Activated T-helper 17 cell treated with anti-CD3 and anti-CD28 coated beads, Interleukin-2, amount 50 U/mL, for 72 hours (primary cell): ENCODE data around the gene C4orf54. TPM values are rescaled to one million over a fixed set of nuclear protein-coding genes. Genes with fewer than 3 reads are reported as not detected.
A peak's percentile ranks its signal among the peaks of the same experiment; 100 is the strongest.

ENCODE experiments used
- ATAC-seq: fragments of 150-1000 bp; cut with Tn5 transposase; replicated peaks from 2 replicates; pipeline ENCODE4 v1.10.0; 2021; ENCODE audit warnings: mild to moderate bottlenecking, moderate library complexity
- H3K27ac Mint-ChIP-seq: one replicate; pipeline ENCODE4 v1.8.0; 2022; ENCODE audit warnings: mixed read lengths
- H3K27me3 Mint-ChIP-seq: one replicate; pipeline ENCODE4 v1.8.0; 2022; ENCODE audit warnings: mixed read lengths
- H3K36me3 Mint-ChIP-seq: one replicate; pipeline ENCODE4 v1.8.0; 2022; ENCODE audit warnings: low read depth, mild to moderate bottlenecking, mixed read lengths
- H3K4me1 Mint-ChIP-seq: one replicate; pipeline ENCODE4 v1.8.0; 2022; ENCODE audit warnings: mixed read lengths
- H3K4me3 Mint-ChIP-seq: one replicate; pipeline ENCODE4 v1.8.0; 2022; ENCODE audit warnings: mild to moderate bottlenecking, mixed read lengths
- H3K9me3 Mint-ChIP-seq: one replicate; pipeline ENCODE4 v1.8.0; 2022; ENCODE audit warnings: mixed read lengths
- total RNA-seq, 2 donors: library from RNA; stranded (reverse); gene quantifications; one replicate each; pipeline ENCODE4 v1.2.3, GENCODE V29; 2022

Gene C4orf54
- total RNA-seq, 2 donors from 2014 or later: not detected

DNA sequence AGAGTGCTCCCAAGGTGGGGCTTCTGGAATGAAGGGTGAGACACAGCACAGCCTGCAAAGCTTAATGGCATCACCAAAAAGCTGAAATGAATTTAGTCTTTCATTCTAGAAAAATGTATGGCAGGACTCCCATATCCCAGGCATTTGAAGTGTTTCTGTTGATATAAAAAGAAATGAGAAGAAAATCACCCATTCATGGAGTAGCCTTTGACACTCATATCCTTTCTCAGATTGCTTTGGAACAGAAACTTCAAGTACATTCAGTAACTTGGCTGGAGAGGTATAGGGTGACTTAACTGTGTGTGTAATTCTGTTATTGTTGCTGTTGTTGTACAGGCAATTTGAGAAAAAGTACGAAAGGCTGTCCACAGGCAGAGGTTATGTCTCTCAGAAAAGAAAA is 35.3 kb downstream of the C4orf54 start:
- Mint-ChIP-seq H3K27me3 (peaks cover 10% of the 10 kb centered on the region), H3K27ac (no peak overlapping the region), H3K36me3 (no peaks in the 10 kb centered on the region), H3K9me3 (no peaks in the 10 kb centered on the region), H3K4me1 (no peaks in the 10 kb centered on the region), H3K4me3 (no peak overlapping the region)
- no peak for ATAC-seq

DNA sequence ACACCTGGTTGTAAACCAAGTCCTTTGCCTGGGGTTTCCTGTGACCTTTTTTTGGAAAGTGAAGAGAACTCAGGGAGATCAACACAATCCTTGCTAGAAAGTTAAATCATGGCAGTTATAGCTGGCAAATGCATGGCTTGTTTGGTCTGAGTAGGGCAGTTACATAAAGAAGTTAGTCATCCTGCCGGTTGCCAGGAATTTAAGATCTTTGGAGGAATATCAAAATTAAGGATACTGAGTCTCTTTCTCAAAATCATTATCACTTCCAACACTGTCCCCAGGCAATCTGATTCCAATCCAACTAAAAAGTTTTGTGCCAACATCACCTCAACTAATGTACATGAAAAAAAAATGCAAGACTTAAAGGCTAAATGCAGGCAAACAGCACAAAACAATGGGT is 40.3 kb downstream of the C4orf54 start:
- Mint-ChIP-seq H3K27ac (no peak overlapping the region), H3K4me1 (no peaks in the 10 kb centered on the region), H3K36me3 (no peaks in the 10 kb centered on the region), H3K9me3 (no peaks in the 10 kb centered on the region), H3K4me3 (no peak overlapping the region), H3K27me3 (peaks cover 6% of the 10 kb centered on the region)
- no peak for ATAC-seq

DNA sequence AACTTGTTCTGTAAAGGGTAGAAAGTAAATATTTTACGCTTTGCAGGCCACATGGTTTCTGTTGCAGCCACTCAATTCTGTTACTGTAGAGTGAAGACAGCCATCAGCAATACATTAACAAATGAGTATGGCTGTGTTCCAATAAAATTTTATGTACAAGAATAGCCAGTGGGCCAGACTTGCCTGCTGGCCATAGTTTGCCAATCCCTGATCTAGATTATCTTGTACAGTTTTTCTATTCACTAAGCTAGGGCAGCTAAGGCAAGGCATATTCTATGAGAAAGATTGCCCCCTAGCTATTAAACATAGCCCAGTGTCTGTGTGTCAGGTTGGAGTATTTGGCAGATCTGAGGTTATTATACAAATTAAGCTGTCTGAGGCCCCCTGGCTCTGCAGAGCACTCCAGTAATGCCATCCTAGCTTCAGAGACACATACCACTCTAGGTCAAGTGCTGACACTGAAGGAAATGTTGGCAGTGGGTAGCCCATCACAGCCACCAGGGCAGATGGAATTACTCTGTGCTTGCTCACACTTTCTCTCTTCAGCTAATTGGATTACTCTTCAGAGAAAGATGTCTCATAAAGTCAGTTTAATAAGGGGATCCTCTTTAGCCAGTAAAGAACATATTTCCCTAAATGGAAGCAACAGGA is 42.3 kb downstream of the C4orf54 start:
- Mint-ChIP-seq H3K4me3 (no peak overlapping the region), H3K27me3 (peaks cover 13% of the 10 kb centered on the region), H3K9me3 (no peaks in the 10 kb centered on the region), H3K36me3 (no peaks in the 10 kb centered on the region), H3K27ac (no peak overlapping the region), H3K4me1 (no peaks in the 10 kb centered on the region)
- no peak for ATAC-seq

DNA sequence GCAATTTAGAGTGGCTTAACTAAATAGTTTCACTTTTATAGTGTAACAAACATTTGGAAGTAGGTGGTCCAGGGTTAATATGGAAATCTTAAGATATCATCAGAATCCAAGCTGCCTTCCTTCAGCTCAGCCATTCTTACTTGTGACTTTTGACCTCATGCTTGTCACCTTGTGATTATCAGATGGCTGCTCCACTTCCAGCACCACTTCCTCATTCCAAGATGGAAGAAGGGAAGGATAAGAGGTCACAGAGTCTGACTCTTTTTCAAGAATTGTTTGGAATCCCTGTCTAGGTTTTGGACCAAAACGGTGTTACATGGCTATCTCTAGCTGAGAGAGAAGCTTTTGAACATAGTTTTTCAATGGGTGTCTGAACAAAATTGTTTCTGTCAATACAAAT is 43.1 kb downstream of the C4orf54 start:
- H3K4me1 Mint-ChIP-seq: no peaks in the 10 kb centered on the region
- H3K36me3 Mint-ChIP-seq: no peaks in the 10 kb centered on the region
- H3K9me3 Mint-ChIP-seq: no peaks in the 10 kb centered on the region
- peaks cover 21% of the 10 kb centered on the region for H3K27me3 Mint-ChIP-seq
- no peak overlapping the region for H3K27ac Mint-ChIP-seq
- no peak for ATAC-seq
- H3K4me3 Mint-ChIP-seq: no peak overlapping the region

DNA sequence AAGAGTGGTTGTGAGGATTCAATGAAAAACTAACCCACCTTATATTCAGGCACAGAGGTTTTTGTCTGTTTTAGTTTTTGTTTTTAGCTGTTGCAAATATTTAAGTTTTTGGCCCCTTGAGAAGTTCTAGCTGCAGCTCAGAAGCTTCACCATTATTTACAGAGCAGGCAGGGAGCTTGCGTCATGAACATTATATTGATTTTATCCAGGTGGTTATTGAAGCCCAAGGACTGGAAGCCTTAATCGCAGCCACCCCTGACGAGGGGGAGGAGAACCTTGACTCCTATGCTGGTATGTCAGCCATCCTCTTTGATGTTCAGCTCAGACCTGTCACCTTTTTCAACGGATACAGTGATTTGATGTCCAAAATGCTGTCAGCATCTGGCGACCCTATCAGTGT is 44.9 kb downstream of the C4orf54 start:
- no peak overlapping the region for H3K4me3 Mint-ChIP-seq
- H3K36me3 Mint-ChIP-seq: no peaks in the 10 kb centered on the region

DNA sequence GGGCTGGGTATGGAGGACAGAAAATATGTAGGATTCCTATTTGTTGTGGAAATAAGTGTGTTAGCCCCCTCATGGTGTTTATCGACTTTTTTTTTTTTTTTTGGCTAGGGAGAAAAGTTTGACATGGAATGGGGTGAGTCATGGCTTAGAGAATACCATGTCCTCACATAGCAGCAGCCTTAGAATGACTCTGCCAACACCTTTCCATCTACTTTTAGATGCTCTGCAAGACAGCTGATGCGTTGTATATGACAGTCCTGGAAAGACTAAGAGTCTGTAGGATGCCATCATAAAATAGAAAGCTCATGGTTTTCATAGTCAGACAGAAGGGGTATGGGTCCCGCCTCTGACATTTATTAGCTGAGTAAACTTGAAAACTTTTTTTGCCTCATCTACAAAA is 45.3 kb downstream of the C4orf54 start:
- Mint-ChIP-seq H3K36me3 (no peaks in the 10 kb centered on the region), H3K9me3 (no peaks in the 10 kb centered on the region), H3K27me3 (peaks cover 30% of the 10 kb centered on the region), H3K4me3 (no peak overlapping the region), H3K27ac (no peak overlapping the region), H3K4me1 (no peaks in the 10 kb centered on the region)
- peak; percentile 18 for ATAC-seq

More for the DNA sequence above, 44.9 kb downstream of the C4orf54 start:
- ATAC-seq: no peak
- H3K27me3 Mint-ChIP-seq: peaks cover 26% of the 10 kb centered on the region
- H3K4me1 Mint-ChIP-seq: no peaks in the 10 kb centered on the region
- H3K27ac Mint-ChIP-seq: no peak overlapping the region
- no peaks in the 10 kb centered on the region for H3K9me3 Mint-ChIP-seq

DNA sequence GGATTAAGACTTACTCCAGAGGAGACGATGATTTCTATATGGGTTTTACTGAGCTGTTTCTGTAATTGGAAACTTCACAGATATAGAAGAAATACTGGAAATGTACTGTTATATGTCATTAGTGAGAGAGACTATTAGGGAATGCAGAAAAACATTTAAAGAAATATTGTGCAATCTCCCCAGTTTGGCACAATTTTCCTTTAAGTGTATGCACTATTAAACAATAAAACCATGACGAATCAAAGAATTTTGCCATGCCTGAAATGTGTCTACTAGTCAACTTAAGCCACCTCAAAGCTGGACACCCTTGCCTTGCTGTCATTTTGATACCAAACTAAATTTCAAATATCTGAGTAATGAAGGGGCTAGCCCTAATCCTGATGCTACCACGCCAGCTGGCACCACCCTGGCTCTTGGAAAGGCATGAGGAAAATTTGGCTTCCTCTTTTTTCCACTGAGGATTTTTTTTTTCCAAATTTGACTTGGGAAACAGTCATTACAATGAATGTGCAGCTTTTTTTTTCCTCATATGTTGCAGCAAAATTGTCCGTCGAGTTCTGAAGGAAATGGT is 46.9 kb downstream of the C4orf54 start:
- Mint-ChIP-seq H3K27me3 (peaks cover 31% of the 10 kb centered on the region), H3K4me1 (no peaks in the 10 kb centered on the region), H3K36me3 (no peaks in the 10 kb centered on the region), H3K4me3 (no peak overlapping the region), H3K27ac (no peak overlapping the region), H3K9me3 (no peaks in the 10 kb centered on the region)
- no peak for ATAC-seq

DNA sequence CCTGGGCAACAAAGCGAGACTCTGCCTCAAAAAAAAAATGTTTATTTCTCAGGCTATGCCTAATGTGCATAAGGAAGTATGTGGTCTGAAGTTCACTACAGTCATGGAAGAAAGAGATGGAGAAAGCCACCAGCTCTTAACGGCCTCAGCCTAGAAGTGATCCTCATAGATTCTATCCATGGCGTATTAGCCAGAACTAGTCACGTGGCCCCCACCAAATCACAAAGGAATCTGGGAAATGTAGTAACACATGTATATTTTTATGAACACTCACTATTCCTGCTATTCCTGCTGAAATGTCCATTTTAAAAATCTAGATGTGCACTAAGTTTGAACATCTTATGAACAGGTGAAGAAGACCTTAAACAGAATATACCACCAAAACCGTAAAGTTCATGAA is 49.2 kb downstream of the C4orf54 start:
- Mint-ChIP-seq H3K27me3 (peaks cover 39% of the 10 kb centered on the region), H3K27ac (no peak overlapping the region), H3K9me3 (no peaks in the 10 kb centered on the region), H3K4me3 (no peak overlapping the region), H3K36me3 (no peaks in the 10 kb centered on the region), H3K4me1 (no peaks in the 10 kb centered on the region)
- no peak for ATAC-seq

Other genes with a start within 250 kb of the C4orf54 start
- not detected for gene ADH7, start 222.5 kb downstream of the C4orf54 start, total RNA-seq
- not detected for gene C4orf17, start 146.8 kb downstream of the C4orf54 start, total RNA-seq
- 10 to 100 TPM; 10.1 to 10.5 TPM for gene TRMT10A, start 93.8 kb downstream of the C4orf54 start, total RNA-seq
- gene MTTP, start 83.0 kb downstream of the C4orf54 start, total RNA-seq: under 1 TPM in 1 of 2 donors, not detected in 1; 0.53 TPM
- 10 to 100 TPM; 52.9 to 58.4 TPM for gene DAPP1, start 159.0 kb upstream of the C4orf54 start, total RNA-seq
- 10 to 100 TPM; 31.6 to 31.9 TPM for gene LAMTOR3, start 236.6 kb upstream of the C4orf54 start, total RNA-seq